Liver (tissue), 9 donors: ENCODE results near the gene FBXO33. TPM values are rescaled to one million over a fixed set of nuclear protein-coding genes. Genes with fewer than 3 reads are reported as not detected.
A peak's percentile ranks its signal among the peaks of the same experiment; 100 is the strongest.

Experiments used
- DNase-seq: peaks from one replicate; pipeline ENCODE4 v3.0.0-alpha.2; 2017; ENCODE audit warnings: low spot score
- H3K27ac ChIP-seq, 2 donors: one replicate each; pipeline ENCODE4 v1.7.0; 2013; ENCODE audit warnings: inconsistent platforms in 2 of 2, low read length in 2 of 2, control low read depth in 1 of 2, low read depth in 1 of 2, mild to moderate bottlenecking in 1 of 2
- H3K27me3 ChIP-seq, 4 donors: one replicate each; pipeline versions ENCODE4 v1.6.1 to v1.7.0; 2013; ENCODE audit warnings: low read length in 3 of 4, inconsistent platforms in 1 of 4, mild to moderate bottlenecking in 1 of 4, moderate library complexity in 1 of 4; ENCODE audit not compliant: control insufficient read depth in 4 of 4, insufficient read depth in 4 of 4
- H3K36me3 ChIP-seq, 4 donors: one replicate each; pipeline versions ENCODE4 v1.6.1 to v1.7.0; 2013; ENCODE audit warnings: low read length in 3 of 4, mild to moderate bottlenecking in 3 of 4, low read depth in 1 of 4, moderate library complexity in 1 of 4; ENCODE audit not compliant: control insufficient read depth in 4 of 4, insufficient read depth in 3 of 4
- H3K4me1 ChIP-seq, 4 donors: one replicate each; pipeline versions ENCODE4 v1.6.1 to v1.7.0; 2013; ENCODE audit warnings: low read length in 3 of 4, mild to moderate bottlenecking in 3 of 4, moderate library complexity in 1 of 4; ENCODE audit not compliant: control insufficient read depth in 4 of 4, insufficient read depth in 4 of 4
- H3K4me3 ChIP-seq, 3 donors: one replicate each; pipeline versions ENCODE4 v1.6.1 to v1.7.0; 2013; ENCODE audit warnings: low read length in 3 of 3, control low read depth in 1 of 3, low read depth in 1 of 3, mild to moderate bottlenecking in 1 of 3
- H3K9ac ChIP-seq, 2 donors: one replicate each; pipeline ENCODE4 v1.7.0; 2013; ENCODE audit warnings: low read length in 2 of 2, mild to moderate bottlenecking in 2 of 2, moderate library complexity in 2 of 2, control low read depth in 1 of 2, low read depth in 1 of 2
- H3K9me3 ChIP-seq, 4 donors: one replicate each; pipeline versions ENCODE4 v1.6.1 to v1.7.0; 2013; ENCODE audit warnings: low read length in 3 of 4; ENCODE audit not compliant: control insufficient read depth in 4 of 4
- EGR1 ChIP-seq, 2 donors: IDR thresholded peaks; 2 replicates each; pipeline ENCODE4 v1.6.1; 2016 to 2018; ENCODE audit warnings: antibody characterized with exemption in 2 of 2, low read depth in 2 of 2
- FOXA1 ChIP-seq: IDR thresholded peaks from 2 replicates; pipeline ENCODE4 v1.6.1; 2016; ENCODE audit warnings: antibody characterized with exemption
- FOXA2 ChIP-seq: IDR thresholded peaks from 2 replicates; pipeline ENCODE4 v1.6.1; 2016; ENCODE audit warnings: antibody characterized with exemption
- GABPA ChIP-seq, 2 donors: IDR thresholded peaks in 1 of 2; conservative IDR thresholded peaks in 1 of 2; 2 replicates each; pipeline ENCODE4 v1.6.1; 2016; ENCODE audit warnings: antibody characterized with exemption in 2 of 2, mild to moderate bottlenecking in 1 of 2, moderate library complexity in 1 of 2
- HNF4A ChIP-seq, 2 donors: conservative IDR thresholded peaks; 2 replicates each; pipeline ENCODE4 v1.6.1; 2016; ENCODE audit warnings: antibody characterized with exemption in 2 of 2, mild to moderate bottlenecking in 2 of 2
- HNF4G ChIP-seq: IDR thresholded peaks from 2 replicates; pipeline ENCODE4 v1.6.1; 2016; ENCODE audit warnings: antibody characterized with exemption
- JUND ChIP-seq, 2 donors: IDR thresholded peaks; 2 replicates each; pipeline ENCODE4 v1.6.1; 2016; ENCODE audit warnings: antibody characterized with exemption in 2 of 2
- NR2F2 ChIP-seq: IDR thresholded peaks from 2 replicates; pipeline ENCODE4 v1.6.1; 2016; ENCODE audit warnings: antibody characterized with exemption
- RAD21 ChIP-seq, 2 donors: IDR thresholded peaks; 2 replicates each; pipeline ENCODE4 v1.6.1; 2016; ENCODE audit warnings: antibody characterized with exemption in 2 of 2, mild to moderate bottlenecking in 2 of 2
- RXRA ChIP-seq, 2 donors: IDR thresholded peaks; 2 replicates each; pipeline ENCODE4 v1.6.1; 2017 to 2018; ENCODE audit warnings: antibody characterized with exemption in 2 of 2, mild to moderate bottlenecking in 1 of 2
- SP1 ChIP-seq: IDR thresholded peaks from 2 replicates; pipeline ENCODE4 v1.6.1; 2018; ENCODE audit warnings: antibody characterized with exemption, mild to moderate bottlenecking
- TAF1 ChIP-seq: conservative IDR thresholded peaks from 2 replicates; pipeline ENCODE4 v1.6.1; 2016; ENCODE audit warnings: antibody characterized with exemption, mild to moderate bottlenecking
- YY1 ChIP-seq: IDR thresholded peaks from 2 replicates; pipeline ENCODE4 v1.6.1; 2016; ENCODE audit warnings: antibody characterized with exemption, mild to moderate bottlenecking
- WGBS: extraction: QIAGEN DNeasy Blood & Tissue Kit; methylation state at CpG from one replicate; pipeline ENCODE4 v1.1.7; 2013; 5-methylcytosine and 5-hydroxymethylcytosine counted together
- polyA plus RNA-seq, 2 donors: library from polyadenylated mRNA; stranded (reverse) in 1 of 2; unstranded in 1 of 2; fragments of 200-250 nt in 1 of 2; fragments of >200 nt in 1 of 2; fragmentation: Nextera tagmentation in 1 of 2; extraction: Ambion mirVana in 1 of 2; gene quantifications; one replicate each; pipeline versions ENCODE4 v1.2.1 to v1.2.3, GENCODE V29; 2013 to 2015
- total RNA-seq, 2 donors: library from RNA; depleted of rRNA; stranded (reverse); fragments of >200 nt; gene quantifications; one replicate each; pipeline ENCODE4 v1.2.3, GENCODE V29; 2014
- TF ChIP-seq, protein P1 (sequence below): IDR thresholded peaks from 2 replicates; pipeline ENCODE4 v1.6.1; 2016; ENCODE audit warnings: antibody characterized with exemption
- TF ChIP-seq, protein P2 (sequence below): fragments of 150-350 bp; IDR thresholded peaks from 2 replicates; pipeline ENCODE4 v1.5.1; 2017; ENCODE audit warnings: improper control_type of control experiment, low read depth, low read length; ENCODE audit not compliant: missing input control
- TF ChIP-seq, protein P3 (sequence below): IDR thresholded peaks from 2 replicates; pipeline ENCODE4 v1.6.1; 2016; ENCODE audit warnings: antibody characterized with exemption
- TF ChIP-seq, protein P4 (sequence below): IDR thresholded peaks from 2 replicates; pipeline ENCODE4 v1.6.1; 2016; ENCODE audit warnings: antibody characterized with exemption
- TF ChIP-seq, protein P5 (sequence below): IDR thresholded peaks from 2 replicates; pipeline ENCODE4 v1.6.1; 2016; ENCODE audit warnings: antibody characterized with exemption, mild to moderate bottlenecking
- donor health status: healthy.
- donor health status: healthy.
- donor health status: healthy.
- donor health status: healthy.
- donor health status: healthy.

FBXO33 gene
- total and polyA plus RNA-seq, 4 donors, result 3.3 to 11.4 (median 6.1) TPM

DNA sequence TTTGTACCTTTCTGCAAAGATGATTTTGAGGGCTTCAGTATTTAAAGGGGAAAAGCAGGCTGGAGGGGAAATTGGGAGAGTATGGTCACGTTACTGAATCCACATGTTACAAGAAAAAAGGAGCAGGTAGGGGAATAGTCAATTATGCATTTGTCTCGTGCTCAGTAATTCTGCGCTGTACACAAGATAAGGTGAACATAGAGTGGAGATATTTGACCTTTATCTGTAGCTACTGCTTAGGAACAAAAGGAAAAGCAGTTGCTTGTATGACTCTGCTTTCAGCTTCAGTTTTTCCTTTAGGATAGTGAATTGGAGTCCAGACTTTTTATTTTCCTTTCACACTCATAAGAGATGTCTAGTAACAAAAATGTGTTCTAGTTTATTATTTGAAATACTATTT lies 49.8 kb downstream of the FBXO33 start:
- no peaks in the 10 kb centered on the region for H3K27me3 ChIP-seq
- H3K9ac ChIP-seq, result no peak overlapping the region
- no peak for DNase-seq
- H3K4me3 ChIP-seq, result no peak overlapping the region
- WGBS, result 97% methylated on average over 3 of the region's 3 CpGs
- H3K4me1 ChIP-seq, result no peaks in the 10 kb centered on the region
- H3K9me3 ChIP-seq, result no peaks in the 10 kb centered on the region
- TF ChIP-seq FOXA1 (no peak), FOXA2 (no peak), HNF4A (conservative IDR thresholded peaks at IDR 0.05) (no peak), EGR1 (IDR thresholded peaks at IDR 0.05; ENCODE audit: low read depth in 2 of 2) (no peak), HNF4G (no peak), YY1 (no peak), NR2F2 (no peak), GABPA (IDR thresholded peaks at IDR 0.05 in 1 of 2, conservative IDR thresholded peaks at IDR 0.05 in 1 of 2) (no peak), JUND (IDR thresholded peaks at IDR 0.05) (no peak), TAF1 (no peak), SP1 (no peak), RAD21 (IDR thresholded peaks at IDR 0.05) (no peak)
- TF ChIP-seq, protein P1, sequence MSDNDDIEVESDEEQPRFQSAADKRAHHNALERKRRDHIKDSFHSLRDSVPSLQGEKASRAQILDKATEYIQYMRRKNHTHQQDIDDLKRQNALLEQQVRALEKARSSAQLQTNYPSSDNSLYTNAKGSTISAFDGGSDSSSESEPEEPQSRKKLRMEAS, result no peak
- TF ChIP-seq, protein P2, sequence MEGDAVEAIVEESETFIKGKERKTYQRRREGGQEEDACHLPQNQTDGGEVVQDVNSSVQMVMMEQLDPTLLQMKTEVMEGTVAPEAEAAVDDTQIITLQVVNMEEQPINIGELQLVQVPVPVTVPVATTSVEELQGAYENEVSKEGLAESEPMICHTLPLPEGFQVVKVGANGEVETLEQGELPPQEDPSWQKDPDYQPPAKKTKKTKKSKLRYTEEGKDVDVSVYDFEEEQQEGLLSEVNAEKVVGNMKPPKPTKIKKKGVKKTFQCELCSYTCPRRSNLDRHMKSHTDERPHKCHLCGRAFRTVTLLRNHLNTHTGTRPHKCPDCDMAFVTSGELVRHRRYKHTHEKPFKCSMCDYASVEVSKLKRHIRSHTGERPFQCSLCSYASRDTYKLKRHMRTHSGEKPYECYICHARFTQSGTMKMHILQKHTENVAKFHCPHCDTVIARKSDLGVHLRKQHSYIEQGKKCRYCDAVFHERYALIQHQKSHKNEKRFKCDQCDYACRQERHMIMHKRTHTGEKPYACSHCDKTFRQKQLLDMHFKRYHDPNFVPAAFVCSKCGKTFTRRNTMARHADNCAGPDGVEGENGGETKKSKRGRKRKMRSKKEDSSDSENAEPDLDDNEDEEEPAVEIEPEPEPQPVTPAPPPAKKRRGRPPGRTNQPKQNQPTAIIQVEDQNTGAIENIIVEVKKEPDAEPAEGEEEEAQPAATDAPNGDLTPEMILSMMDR, result no peak
- TF ChIP-seq, protein P3, sequence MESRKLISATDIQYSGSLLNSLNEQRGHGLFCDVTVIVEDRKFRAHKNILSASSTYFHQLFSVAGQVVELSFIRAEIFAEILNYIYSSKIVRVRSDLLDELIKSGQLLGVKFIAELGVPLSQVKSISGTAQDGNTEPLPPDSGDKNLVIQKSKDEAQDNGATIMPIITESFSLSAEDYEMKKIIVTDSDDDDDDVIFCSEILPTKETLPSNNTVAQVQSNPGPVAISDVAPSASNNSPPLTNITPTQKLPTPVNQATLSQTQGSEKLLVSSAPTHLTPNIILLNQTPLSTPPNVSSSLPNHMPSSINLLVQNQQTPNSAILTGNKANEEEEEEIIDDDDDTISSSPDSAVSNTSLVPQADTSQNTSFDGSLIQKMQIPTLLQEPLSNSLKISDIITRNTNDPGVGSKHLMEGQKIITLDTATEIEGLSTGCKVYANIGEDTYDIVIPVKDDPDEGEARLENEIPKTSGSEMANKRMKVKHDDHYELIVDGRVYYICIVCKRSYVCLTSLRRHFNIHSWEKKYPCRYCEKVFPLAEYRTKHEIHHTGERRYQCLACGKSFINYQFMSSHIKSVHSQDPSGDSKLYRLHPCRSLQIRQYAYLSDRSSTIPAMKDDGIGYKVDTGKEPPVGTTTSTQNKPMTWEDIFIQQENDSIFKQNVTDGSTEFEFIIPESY, result no peak
- TF ChIP-seq, protein P4, sequence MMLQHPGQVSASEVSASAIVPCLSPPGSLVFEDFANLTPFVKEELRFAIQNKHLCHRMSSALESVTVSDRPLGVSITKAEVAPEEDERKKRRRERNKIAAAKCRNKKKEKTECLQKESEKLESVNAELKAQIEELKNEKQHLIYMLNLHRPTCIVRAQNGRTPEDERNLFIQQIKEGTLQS, result no peak
- TF ChIP-seq, protein P5, sequence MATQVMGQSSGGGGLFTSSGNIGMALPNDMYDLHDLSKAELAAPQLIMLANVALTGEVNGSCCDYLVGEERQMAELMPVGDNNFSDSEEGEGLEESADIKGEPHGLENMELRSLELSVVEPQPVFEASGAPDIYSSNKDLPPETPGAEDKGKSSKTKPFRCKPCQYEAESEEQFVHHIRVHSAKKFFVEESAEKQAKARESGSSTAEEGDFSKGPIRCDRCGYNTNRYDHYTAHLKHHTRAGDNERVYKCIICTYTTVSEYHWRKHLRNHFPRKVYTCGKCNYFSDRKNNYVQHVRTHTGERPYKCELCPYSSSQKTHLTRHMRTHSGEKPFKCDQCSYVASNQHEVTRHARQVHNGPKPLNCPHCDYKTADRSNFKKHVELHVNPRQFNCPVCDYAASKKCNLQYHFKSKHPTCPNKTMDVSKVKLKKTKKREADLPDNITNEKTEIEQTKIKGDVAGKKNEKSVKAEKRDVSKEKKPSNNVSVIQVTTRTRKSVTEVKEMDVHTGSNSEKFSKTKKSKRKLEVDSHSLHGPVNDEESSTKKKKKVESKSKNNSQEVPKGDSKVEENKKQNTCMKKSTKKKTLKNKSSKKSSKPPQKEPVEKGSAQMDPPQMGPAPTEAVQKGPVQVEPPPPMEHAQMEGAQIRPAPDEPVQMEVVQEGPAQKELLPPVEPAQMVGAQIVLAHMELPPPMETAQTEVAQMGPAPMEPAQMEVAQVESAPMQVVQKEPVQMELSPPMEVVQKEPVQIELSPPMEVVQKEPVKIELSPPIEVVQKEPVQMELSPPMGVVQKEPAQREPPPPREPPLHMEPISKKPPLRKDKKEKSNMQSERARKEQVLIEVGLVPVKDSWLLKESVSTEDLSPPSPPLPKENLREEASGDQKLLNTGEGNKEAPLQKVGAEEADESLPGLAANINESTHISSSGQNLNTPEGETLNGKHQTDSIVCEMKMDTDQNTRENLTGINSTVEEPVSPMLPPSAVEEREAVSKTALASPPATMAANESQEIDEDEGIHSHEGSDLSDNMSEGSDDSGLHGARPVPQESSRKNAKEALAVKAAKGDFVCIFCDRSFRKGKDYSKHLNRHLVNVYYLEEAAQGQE, result no peak
- peaks cover 0 to 3% (median 2%) of the 10 kb centered on the region in 4 donors for H3K36me3 ChIP-seq
- H3K27ac ChIP-seq, result no peak overlapping the region

DNA sequence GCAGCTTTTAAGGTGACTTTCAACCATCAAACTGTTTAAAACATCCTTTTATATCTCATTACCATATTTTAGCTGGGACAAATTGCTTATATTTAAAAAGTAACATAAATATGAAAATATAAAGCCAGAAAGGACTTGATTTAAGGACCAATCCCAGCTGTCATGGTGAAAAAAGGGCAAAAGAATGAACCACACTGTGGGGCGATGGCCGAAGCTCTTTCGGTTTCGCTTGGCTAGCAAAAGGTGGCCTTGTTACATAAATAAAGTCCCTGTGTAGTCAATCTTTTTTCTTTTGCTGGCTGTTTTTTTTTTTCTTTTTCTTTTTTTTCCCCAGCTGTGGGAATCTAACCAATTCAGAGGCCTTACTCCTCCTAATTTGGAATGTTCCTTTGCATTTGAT lies 50.9 kb downstream of the FBXO33 start:
- Histone ChIP-seq H3K9ac (no peak overlapping the region), H3K4me1 (peaks cover 0 to 2% (median 0%) of the 10 kb centered on the region in 4 donors), H3K9me3 (no peaks in the 10 kb centered on the region), H3K36me3 (peaks cover 0 to 3% (median under 1%) of the 10 kb centered on the region in 4 donors), H3K27me3 (no peaks in the 10 kb centered on the region), H3K4me3 (no peak overlapping the region), H3K27ac (no peak overlapping the region)
- DNase-seq, result no peak
- WGBS, result 58% methylated on average over 4 of the region's 4 CpGs
- TF ChIP-seq, protein P2, result no peak
- TF ChIP-seq RXRA (IDR thresholded peaks at IDR 0.05) (no peak), YY1 (peak; percentile 37), TAF1 (no peak)
- TF ChIP-seq, protein P3, result no peak
